HG03520 (cell line): ENCODE measurements around the gene LAMB1.

Experiments
- ATAC-seq: cut with Tn5 transposase; IDR thresholded peaks from one replicate; pipeline ENCODE4 v1.9.1; 2021; ENCODE audit warnings: mild to moderate bottlenecking, moderate library complexity; ENCODE audit not compliant: unreplicated experiment

The LAMB1 gene

DNA sequence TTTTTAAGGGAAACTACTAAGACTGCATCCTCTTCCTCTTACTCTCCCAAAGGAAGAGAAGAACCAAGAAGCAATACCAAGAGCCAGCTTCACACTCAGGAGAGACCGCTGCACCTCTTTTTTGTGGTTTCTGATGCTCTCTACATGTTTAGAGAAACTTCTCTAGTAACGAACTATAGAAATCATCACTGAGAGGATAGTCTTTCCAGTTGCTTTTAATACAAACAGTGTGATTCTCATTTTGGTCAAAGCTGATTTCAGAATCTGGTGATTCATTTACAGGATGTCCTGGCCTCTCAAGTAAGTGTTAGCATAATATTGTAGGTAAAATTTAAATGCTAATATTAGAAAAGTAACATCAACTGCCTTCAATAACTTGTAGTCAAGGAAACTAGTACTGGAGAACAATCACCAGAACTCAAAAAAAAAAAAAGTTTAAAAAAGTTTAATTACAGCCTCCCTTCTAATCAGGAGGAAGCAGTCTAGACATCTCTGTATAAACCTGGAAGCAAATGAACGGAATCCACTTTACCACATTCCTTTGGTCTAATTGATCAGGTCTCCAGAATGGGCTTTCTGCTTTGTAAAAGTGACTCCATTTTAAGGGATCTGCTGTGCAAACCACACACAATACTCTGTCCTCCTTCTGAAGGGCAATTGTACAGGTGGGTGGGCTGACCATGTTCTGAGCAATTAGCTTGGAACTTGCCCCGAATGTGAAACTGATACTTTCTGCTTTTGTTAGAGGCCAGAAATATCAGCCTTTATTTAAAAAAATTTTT lies 3.0 kb downstream of the LAMB1 start:
- no peak for ATAC-seq

DNA sequence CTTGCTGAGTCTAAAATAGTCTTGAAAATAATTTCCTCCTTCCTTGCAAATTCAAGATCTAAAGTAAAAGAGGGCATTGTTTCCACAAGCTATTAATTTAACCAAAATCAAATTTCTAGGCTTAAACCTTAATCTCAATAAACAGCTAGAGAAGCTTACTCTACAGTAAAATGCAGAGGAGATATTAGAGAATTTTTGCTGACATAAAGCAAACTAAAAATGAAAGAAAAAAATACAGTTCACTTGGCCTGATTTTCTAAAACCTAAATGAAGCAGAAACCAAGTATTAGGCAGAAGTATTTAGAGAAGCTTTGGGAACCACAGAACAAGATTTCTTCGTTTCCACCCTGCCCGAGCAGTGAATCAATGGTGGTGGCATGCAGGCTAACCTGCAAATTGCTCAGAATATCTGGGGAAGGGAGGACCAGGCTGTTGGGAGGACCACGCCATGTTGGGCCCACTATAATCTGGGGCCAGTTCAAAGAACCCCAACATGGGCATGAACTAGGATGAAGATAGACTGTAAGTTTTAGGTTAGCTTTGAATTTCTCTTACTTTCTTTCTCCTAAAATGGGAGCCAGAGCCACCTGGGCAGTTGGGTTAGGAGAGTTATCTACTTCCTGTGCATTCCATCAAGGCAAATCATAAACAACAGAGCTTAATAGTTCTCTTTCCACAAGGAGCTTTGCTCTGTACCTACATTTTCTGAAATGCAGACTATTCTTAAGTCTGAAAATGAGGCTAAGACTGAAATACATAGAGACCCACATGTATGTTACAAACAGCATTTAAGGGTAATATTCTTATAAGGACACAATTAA lies 4.1 kb downstream of the LAMB1 start:
- no peak for ATAC-seq

DNA sequence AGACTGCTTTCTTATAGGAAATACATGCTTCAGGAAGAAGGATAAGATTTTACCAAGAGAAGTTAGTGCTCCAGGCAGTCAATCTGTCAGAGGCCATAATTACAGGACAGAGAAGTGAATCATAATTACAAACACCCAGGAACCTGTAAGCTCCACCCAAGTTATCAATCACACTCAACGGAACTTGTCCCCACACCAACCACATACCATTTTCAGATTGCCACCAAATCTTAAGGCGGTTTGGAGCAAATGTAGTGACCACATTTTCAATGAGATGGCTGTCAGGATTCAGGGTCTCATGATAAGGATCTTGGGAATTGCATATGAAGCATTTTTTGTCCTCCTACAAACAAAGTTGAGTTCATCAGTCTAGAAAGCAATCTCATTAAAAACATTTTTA lies 4.8 kb downstream of the LAMB1 start:
- ATAC-seq, result no peak

DNA sequence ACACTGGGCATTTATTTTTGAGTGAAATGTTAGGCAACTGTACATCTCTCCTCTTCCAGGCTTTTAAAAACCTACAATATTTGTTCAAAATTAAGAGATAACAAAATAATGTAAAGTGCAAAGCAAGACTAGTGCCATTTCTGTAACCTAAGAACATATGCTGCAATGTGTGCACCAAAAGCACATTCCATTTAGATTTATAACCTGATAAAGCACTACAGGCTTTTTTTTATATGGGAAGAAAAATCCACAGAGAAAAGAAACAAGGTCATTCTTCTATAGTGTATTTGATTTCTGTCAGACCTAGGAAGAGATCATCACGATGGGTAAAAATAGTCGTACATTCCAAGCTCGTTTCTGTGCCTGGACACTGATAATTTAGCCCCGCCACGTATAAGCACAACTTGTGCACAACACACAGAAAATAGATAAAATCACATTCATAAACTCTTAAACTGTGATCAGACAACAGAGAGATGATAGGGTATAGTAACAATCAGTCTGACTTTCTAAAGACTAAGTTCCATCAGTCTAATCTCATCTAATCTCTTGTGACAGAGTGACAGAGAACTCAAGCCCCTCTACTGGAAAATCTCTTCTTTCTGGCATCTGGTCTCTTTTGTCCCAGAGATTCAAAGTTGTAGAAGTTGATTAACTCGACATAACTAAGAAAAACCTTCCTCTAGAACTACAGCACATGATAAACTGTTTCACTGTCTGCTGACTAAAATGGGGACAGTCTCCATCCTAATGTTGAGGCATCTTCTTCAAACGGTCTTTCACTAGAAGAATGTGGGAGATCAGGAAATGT lies 6.7 kb downstream of the LAMB1 start:
- no peak for ATAC-seq

DNA sequence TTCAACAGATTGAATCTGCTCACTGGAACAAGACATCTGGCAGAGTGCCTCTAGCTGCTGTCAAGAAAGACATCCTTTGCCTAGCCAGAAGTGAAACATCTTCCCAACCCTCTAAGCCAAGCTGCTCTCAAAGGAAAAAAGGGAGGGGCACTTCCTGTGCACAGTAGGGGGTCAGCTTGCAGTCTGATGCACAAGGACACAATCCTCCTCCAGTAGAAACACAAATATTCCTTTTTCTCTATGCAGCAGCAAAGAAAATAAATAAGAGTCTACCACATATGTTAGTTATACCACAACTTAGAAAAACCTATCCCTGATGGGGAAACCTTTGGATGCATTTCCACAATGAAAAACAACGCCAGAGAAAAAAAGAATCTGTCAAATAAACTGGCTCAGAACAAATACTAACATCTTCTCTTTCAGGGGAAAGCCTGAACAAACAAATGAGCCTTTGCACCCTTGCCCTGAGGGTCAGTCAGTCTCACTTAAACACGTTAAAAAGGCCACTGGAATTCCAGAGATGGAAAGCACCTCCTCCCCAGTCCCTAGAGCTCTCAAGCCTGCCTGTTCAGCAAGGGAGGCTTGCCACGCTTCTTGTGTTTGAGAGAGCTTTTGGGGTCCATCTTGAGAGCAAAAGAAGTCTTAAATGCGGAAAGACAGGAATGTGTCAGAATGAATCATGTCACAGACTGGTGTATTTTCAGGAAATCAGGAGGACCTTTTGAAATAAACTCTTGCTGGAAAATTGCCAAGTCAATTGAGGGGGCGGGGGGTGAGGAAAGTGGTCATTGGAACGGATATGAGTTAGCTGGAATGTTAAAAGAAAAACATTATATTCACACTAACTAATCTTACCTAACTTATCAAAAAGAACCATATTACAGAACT lies 7.5 kb downstream of the LAMB1 start:
- ATAC-seq, result no peak

DNA sequence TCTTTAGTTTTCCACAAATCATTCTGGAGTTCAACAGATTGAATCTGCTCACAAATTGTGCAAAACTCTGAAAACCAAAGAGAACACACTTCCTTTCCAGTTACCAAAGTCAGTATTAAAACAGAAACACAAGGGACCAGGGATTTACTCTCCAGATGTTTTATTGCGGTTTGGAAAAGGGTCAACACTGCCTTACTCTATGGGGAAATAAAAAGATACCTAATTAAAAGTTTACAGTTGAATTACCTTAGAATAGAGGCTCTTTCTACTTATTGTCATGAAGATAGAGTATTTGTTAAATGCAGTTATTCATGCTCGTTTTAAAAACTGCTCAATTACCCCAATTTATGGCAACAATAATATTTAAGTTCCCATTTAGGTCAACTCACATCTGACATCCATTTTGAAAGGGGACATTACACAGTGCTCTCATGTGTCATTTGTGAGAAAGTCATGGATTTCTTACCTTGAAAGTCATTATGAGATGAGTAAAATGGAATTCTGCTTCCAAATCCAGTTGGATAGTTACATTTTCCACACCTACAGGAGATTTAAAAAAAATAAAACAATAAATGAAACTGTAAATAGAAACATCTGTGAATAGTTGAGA lies 8.4 kb downstream of the LAMB1 start:
- ATAC-seq, result no peak

DNA sequence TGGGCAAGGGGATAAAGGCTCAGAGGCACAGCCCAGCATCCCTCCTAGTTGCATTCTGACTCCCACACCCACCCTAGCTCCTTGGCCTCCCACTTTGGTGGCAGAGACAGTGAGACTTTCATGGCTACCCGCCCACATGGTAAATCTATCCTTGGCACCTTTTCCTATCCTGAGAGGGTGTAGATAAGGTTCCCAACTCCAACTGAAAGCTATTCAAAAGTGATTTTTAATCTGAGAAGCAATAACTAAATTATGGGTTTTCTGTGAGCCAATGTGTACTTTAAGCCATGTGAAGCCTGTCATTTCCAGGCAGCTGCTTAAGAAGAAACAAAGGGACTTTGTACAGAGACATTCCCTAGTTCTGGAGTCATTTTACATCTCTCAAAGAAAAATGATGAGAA lies 9.1 kb downstream of the LAMB1 start:
- ATAC-seq, result no peak

DNA sequence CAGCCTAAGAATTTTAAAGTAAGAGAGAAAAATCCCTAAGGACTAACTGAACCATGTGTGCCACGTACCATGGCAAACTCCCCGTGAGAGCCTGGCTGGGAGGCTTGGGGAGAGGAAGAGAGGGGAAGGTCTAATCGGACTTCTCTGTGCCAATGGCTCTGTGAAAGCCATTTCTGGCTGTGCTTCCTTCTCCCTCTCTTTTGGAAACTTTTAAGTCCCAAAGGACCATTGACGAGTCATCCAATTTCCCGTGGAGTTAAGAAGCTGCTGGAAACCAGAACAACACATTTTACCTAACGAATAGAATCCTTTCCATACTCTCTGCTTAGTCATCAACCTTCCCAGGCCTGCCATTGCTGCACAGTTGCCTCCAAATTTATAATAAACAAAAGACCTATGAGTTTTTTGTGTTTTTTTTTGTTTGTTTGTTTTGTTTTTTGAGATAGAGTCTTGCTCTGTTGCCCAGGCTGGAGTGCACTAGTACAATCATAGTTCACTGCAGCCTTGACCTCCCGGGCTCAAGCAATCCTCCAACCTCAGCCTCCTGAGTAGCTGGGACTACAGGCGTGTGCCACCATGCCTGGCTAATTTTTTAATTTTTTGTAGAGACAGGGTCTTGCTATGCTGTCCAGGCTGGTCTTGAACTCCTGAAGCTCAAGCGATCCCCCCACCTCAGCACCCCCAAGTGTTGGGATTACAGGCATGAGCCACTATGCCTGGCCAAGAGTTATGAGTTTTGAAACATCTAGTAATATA lies 13.2 kb downstream of the LAMB1 start:
- no peak for ATAC-seq

DNA sequence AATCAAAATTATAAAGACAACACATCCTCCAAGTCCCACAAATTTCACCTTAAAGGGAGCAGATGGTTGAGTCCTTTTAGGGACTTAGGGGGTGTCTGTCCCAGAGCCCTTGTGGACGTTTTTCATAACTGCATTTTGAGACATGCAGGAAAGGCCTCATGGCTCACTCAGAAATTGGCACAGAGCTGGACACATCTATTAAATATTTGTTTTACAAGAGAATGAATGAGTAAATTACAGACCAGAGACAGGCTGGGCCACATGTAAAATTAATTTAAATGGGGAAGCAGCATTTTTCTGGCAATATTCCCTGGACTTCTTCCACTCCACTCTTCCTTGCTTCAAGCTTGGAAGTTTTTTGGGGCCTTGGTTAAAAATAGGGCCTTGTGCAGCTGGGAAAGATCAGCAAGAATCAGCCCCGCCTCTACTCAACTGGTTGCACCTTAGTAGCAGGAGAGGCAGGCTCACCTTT lies 20.0 kb downstream of the LAMB1 start:
- ATAC-seq, result no peak

DNA sequence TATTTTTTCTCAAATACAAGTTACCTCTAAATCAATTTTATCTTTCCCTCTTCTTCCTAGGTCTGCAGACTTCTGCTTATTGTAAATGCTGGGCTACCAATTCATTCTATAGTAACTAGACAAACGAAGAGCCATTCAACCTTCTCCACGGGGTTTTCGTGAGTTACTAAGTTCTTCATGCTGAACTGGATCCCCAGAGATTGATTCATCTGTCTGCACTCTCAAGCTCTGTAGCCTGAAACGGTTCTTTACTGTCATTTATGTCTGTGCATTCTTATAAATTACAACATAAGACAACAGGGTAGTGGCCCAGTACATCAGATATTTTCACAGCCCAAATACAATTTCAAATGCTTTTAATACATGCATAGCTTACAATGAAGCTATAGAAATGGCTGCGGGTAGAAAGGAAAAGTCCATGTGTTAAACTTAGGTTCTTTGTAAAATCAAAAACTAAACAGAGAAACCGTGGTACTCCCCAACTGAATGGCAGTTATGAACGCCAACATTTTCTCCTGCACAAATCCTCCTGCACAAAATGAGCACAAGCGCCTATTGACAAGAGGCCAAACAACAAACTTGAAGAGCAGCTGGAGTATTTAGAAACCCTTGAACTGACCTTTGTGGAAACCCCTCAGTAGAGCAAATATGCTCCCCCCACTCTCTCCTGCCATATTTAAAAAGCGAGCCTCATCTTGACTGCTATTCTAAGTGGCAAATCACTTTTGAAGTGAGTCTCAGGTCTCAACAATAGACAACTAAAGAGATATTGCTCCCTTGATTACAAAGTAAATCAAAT lies 20.7 kb downstream of the LAMB1 start:
- ATAC-seq, result no peak

DNA sequence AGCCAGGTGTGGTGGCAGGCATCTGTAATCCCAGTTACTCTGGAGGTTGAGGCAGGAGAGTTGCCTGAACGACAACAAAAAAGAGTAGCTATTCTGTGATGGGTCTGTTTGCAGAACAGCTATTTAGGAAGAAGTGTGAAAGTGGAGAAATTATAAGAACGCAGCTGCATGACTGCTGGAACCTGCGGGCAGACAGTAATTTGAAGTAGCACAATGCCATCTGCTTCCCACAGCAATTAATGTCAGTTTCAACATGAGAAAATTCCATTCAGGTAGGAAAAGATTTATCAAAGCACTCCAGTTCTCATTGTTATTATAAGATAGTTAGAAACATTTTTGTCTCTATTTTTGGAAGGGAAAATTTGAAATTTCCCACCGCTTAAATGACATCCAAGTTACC lies 21.5 kb downstream of the LAMB1 start:
- no peak for ATAC-seq

DNA sequence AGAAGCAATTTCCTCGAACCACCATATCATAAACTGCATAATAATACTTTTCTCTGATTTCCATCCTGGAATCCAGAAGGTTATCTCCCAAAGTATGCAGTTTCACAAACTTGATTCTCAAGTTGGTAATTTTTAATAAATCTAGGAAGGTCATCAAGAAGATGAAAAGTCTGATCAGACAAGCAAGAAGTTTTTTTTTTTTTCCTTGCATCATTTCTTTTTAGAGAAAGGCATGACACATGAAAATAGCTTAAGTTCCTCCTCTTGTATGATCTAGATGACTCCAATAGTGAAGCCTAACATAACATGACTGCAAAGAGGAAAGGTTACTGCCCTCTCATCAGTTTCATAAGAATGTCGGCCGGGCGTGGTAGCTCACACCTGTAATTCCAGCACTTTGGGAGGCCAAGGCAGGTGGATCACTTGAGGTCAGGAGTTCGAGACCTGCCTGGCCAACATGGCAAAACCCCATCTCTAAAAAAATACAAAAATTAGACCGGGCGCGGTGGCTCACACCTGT lies 22.2 kb downstream of the LAMB1 start:
- ATAC-seq, result no peak

DNA sequence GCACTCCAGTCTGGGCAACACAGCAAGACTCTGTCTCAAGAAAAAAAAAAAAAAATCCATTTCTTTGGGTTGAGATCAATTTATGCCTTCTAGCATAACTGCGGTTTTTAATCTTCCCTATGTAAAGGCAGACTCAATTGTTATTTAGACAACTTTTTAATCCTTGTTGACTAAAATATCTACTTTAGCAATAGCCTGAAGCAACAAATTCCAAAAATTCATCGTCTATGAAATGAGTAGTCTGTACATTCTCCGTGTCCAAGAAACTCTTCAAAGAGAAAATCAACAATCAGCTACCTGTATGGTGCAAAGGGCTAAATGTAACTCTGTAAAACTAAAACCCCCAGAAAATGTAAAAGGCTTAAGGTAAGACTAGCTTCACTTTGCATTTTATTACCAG lies 22.8 kb downstream of the LAMB1 start:
- ATAC-seq, result no peak

DNA sequence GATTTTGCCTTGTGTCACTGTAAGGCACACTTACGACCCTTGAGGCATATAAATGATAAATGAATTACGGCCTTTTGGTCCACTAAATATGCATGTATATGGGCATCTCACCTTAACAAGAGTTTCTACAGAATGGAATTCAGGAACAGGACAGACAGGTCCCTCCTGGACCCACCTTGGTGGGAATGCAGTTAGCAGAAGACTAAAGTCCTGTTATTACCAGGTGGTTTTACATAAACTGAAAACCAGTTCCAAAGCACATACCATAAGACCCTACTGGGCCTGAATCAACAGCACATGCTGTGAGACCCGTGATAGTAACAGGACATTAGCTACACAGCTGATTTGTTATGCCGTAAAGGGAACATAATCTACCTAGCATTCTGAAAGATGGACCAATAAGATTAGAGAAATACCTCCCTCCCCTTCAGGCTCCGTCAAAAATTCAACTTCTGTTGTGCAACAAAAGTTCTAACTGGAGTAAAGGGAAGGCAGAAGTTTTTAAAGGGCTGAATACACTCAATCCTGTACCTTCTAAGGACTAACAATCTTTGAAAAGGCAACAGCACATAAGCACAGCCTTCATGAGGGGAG lies 24.0 kb downstream of the LAMB1 start:
- no peak for ATAC-seq

DNA sequence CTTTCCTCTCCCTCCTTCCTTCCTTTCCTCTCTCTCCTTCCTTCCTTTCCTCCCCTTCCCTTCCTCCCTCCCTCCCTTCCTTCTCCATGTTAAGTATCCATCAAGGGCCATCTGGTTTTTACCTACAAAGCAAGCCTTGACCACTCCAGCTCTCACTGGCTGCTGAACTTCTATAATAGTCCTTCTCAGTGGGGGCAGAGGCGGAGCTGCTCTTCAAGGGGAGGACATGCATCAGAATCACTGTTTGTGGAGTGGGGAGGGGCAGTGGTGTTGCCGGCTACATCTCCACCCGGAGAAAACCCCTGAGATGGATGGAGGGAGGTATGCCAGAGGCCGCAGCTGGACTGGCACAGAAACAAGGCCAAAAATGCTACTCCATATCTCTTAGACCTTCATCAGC lies 25.9 kb downstream of the LAMB1 start:
- ATAC-seq, result no peak

DNA sequence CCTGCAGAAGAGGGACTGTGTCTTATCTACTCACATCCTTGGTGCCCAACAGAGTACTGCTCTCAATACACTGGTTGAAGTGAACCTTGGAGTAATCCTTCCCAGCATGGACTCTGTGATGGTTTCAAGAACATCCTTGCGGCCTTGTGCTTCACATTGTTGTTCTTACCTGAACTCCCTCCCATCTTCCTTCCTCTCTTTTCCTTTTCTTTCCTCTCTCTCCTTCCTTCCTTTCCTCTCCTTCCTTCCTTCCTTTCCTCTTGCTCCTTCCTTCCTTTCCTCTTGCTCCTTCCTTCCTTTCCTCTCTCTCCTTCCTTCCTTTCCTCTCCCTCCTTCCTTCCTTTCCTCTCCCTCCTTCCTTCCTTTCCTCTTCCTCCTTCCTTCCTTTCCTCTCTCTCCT lies 26.3 kb downstream of the LAMB1 start:
- no peak for ATAC-seq

DNA sequence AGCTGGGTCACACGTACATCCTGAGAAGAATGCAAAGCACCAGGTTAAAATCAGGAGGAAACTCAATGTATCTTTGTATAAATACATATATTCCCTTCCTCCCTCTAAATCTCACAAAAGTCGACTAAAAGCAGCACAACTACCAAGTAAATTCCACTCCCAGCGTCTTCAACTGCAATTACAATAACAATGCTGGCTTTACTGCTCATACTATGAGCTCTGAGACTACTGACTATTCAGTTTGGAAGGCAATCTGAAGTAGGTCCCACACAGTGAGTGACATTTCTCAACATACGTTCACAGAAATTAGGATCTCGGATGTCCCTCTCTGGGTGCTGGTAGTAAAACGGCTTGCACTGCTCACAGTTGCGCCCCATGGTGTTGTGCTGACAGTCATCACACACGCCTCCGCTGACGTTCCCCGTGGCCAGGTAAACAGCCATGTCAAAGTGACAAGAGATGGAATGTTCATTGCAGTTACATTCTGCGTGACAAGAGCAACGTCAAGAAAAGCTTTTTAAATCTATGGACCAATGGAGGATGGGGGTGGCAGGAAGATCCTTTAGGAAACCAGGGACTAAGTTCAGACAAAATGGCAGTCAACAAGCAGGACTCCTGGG lies 27.5 kb downstream of the LAMB1 start:
- no peak for ATAC-seq
